HPDE6-E6E7 (cell line): ENCODE measurements around the gene GPR108.
"Not testable (repeated sequence)": the region's sequence is repeated elsewhere in the genome, so short reads cannot be mapped to it uniquely, and the experiment has no call there.

Experiments used
- DNase-seq: peaks from one replicate; pipeline ENCODE4 v3.0.0; 2011; ENCODE audit warnings: missing footprints; ENCODE audit errors: extremely low spot score

The GPR108 gene

DNA sequence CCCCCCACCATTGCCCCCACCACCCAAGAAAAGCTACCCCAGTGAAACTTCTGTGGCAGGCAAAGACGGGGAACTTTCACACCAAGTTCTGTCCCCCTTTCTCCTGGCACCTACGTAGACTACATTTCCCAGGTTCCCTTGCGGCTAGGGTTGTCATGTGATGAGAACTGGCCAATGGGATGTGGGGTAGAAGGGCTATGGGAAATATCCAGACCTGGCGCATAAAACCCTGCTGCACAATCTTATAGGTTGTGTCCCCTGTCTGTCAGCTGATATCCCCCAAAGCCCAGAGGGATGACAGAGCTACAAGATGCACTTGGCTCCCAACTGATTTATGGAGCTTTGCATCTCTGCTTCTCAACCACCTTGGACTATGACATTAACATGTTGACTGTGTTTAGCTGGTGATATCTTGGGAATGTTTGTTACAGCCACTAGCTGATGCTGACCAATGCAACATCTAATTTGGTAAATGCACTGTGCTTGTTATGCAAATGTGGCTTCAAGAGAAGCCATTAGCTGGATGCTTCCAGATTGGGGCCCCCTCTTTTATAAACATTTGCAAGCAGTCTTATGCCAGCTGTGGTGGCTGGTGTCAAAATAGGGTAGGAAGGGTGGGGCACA lies 23.8 kb upstream of the GPR108 start:
- no peak for DNase-seq

- no peak for DNase-seq
Measured at GRCh38 chr19:6760606-6761005, 23.2 kb upstream of the GPR108 start.

DNA sequence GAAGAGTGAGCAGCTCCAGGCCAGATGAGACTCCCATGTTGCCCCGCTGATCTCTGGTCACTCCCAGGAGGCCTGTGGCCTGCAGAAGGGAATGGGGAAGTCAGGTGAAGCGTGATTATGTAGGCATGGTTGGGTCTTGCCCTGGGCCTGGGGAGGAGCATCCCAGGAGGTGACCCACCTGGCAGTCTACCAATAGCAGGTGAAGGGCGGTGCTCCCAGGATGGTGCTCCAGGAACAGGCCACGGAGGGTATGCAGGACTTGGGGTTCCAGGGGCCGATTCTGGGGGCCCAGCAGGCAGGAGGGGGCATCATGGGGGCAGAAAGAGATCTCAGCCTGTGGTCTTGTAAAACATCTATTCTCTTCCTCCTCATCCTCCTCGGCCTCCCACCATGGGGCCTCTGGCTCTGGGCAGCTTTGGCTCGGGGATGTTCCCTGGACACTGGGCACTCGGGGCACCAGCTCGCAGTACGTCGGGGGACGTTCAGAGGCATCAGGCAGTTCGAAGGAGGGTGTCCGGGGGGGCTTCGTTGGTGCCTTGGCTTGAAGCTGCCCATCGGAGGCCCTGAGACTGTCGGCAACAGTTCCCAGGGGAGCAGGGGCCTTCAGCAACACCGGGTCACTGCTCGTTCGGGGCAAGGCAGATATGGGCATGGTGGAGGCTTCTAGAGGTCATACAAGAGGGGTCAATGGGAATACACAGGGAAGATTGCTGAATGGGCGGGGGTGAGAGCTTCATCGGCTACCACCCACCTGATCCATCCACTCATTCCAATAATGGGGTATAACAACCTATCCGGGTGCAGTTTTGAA lies 17.5 kb upstream of the GPR108 start:
- DNase-seq = no peak

GRCh38 chr19:6754136-6754535 lies 16.8 kb upstream of the GPR108 start:
- no peak for DNase-seq

DNA sequence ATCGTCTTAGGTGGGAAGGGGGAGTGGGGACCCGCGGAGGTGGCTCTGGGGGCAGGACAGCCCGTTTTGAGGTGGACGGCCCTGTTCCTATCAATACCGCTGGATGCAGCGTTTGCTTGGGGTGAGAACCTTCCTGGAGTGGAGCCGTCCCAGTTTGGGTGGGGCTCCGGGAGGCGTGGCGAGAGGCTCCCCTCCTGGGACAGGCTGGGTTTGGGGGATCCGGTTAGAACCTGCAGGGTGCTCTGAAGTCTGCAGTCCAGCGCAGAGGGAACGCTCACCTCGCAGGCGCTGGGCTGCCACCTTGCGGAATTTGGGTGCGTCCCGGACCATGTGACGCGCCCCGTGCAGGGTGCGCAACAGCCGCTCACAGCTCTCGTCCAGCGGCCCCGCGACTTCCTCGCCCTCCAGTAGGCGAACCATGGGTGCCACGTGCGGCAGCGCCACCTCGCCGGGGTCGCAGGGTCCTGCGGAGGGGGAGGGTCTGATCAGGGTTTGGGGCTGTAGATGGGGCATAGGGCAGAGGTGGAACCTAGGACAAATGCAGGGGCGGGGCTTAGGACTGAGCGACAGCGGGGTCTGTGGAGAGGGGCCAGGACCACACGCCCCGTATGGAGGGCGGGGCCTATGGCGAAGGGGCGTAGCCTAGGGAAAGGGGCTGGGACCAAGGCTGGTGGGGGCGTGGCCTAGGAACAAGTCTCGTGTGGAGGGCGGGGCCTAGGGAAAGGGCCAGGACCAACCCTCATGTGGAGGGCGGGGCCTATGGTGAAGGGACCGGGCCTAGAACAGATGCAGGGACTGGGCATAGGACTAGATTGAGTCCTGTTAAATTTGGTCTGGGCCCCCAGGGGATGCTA lies 16.0 kb upstream of the GPR108 start:
- peak; percentile 58 for DNase-seq

DNA sequence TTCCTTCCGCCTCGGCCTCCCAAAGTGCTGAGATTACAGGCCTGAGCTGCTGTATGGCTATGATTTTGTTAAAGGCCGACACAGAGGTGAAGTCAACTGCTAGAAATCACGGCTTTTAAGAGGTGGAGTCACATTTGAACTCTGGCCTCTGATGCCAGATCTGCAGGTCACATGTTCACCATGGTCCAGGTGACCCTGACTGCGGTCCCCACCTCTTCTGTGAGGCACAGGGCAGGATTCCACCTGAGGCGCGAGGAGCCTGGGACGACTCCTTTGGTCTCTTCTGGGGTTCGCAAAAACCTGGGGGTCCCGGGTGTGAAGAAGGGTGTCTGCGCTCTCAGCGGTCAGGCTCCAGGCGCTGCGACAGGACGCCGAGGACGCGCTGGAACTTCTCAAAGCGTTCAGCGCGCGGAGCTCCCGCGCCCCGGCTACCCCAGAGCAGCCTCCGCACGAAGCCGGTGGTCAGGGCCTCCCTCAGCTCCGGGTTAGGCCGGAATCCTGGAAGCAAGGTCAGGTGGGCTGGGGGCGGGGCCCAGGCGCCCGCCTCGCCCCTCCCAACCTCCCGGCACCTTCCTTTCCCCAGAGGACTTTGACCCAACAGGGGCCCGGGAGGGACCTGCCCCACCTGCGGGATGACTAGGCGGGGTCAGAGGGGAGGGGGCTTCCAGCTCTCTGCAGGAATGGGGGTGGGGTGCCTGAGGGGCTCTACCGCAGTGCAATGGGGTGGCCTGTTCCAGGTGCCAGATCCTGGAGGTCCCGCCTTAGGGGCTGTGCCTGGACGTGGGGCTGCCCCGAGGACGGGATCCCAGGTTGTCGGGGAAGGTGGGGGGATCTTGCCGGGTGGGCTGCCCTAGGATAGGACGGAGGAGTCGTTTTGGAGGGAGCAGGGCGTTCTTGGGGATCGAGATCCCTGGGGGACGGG lies 15.1 kb upstream of the GPR108 start:
- no peak for DNase-seq

DNA sequence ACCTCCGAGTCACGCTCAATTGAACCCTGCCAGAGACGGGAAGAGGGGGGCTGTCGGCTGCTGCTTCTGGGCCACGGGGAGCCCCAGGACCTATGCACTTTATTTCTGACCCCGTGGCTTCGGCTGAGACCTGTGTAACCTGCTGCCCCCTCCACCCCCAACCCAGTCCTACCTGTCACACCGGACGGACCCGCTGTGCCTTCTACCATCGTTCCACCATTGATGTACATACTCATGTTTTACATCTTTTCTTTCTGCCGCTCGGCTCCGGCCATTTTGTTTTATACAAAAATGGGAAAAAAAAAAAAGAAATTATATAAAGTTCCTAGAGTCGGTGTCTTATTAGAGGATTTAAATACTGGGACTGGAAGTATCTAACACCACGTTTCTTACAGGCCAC lies 13.8 kb upstream of the GPR108 start:
- DNase-seq = no peak

GRCh38 chr19:6750062-6750461 lies 12.7 kb upstream of the GPR108 start:
- DNase-seq = no peak

- not testable (repeated sequence) for DNase-seq
Measured at GRCh38 chr19:6748543-6748942, 11.2 kb upstream of the GPR108 start.

DNA sequence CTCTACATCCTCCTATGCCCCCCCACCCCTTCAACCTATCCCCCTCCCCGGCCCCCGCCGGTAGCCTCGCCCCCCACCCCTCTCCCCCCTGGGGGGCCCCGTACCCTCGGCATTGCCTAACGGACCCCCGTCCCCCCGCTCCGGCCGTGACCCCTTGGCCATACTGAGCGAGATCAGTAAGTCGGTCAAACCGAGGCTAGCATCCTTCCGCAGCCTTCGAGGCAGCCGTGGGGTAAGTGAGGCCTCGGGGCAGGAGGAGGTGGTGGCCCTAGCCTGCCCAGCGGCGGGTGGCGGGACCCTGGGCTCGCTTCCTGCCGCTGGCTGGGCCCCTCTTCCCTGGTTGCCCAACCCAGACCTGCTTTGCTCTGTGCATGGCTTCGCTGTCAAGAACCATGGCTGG lies 8.6 kb upstream of the GPR108 start:
- no peak for DNase-seq

DNA sequence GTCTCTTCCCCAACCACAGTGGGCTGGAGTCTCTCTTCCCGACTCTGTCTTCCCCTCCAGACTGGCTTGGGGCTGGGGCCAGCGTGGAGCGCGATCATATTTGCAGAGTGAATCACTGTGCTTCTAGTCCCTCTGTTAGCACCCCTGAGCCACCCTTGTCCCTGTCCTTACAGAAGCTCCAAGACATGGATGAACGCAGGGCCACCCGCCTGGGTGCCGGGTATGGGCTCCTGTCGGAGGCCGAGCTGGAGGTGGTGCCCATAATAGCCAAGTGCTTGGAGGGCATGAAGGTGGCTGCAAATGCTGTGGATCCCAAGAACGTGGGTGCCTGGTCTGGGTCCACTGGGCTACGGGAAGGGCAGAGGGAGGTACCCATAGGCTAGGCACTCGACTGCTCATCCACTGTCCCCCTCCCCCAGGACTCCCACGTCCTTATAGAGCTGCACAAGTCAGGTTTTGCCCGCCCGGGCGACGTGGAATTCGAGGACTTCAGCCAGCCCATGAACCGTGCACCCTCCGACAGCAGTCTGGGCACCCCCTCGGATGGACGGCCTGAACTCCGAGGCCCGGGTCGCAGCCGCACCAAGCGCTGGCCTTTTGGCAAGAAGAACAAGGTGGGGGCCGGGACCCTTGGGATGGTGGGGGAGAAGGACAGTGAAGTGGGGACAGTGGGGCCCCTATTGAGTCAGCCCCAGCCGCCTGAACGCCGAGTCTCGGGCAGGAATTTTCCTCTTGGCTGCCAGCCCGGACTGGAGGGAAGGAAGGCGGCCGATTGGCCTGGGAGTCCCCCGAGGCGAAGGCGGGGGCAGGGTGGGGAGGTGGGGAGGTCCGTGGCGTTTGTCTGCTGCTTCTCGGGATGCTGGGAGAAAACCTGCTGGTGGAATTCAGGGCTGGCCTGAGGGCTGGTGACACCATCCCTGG lies 7.3 kb upstream of the GPR108 start:
- peak; percentile 69 for DNase-seq

GRCh38 chr19:6743714-6744380 lies 6.5 kb upstream of the GPR108 start:
- DNase-seq = no peak

DNA sequence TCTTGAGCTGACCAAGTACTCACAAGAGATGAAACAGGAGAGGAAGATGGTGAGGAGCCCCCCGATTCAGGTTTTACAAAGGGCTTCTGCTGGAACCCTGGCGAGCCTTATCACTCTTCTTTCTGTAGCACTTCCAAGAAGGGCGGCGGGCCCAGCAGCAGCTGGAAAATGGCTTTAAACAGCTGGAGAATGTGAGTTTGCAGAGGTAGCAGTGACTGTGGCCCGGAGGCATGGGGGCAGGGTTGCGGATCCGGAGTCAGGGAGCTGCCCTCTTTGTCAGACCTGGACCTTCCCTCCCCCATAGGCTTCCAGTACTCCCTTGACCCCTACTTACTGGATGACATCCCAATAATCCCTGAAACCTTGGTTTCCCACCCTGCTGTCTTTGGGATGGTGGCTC lies 5.7 kb upstream of the GPR108 start:
- no peak for DNase-seq

- DNase-seq = no peak
Measured at GRCh38 chr19:6740589-6741343, 3.4 kb upstream of the GPR108 start.

GRCh38 chr19:6739883-6740588 lies 2.7 kb upstream of the GPR108 start:
- no peak for DNase-seq

DNA sequence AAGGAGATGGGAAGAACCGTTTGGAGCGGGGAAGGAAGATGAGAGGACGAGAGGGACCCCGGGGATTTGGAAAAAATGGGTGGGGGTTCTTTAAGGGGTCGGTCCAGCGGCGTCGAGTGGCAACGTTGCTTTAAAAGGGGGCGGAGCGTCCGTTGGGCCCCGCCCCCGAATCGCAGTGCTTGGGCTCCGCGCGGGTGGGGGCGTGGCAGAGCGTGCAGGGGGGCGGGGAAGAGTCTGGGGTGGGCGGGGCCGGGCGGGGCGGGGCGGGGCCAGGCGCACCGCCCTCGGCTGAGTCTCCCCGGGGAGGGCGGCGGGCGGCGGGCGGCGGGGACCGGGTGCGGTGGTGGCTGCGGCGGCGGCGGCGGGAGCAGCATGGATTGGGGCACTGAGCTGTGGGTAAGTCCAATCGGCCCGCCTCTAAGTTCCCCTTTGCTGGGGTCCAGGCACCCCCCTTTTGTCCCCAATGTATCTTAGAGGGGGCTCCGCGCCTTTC lies 2.1 kb upstream of the GPR108 start, which contains the start of gene TRIP10:
TSS of gene TRIP10 (plus strand) at position 291 of the 493 bp plus-strand sequence. CDS start at position 373, 82 bp downstream.
- peak; percentile 55 for DNase-seq

GRCh38 chr19:6738787-6739389 lies 1.5 kb upstream of the GPR108 start:
- no peak for DNase-seq
